Effector memory CD4-positive, alpha-beta T cell (primary cell): Measurements from ENCODE around the gene RBBP5.

Experiments
- DNase-seq, 3 donors: peaks; one replicate each; pipeline ENCODE4 v3.0.0-alpha.2; 2020
- H3K27ac ChIP-seq: 2 replicates; pipeline ENCODE4 v1.7.0; 2013; ENCODE audit warnings: mild to moderate bottlenecking, low read length, moderate library complexity; ENCODE audit not compliant: insufficient read depth, poor library complexity, severe bottlenecking
- H3K27me3 ChIP-seq: replicated peaks from 2 replicates; pipeline ENCODE4 v1.7.0; 2013; ENCODE audit warnings: mild to moderate bottlenecking, low read length; ENCODE audit not compliant: insufficient read depth, control insufficient read depth, poor library complexity, severe bottlenecking
- H3K36me3 ChIP-seq: 2 replicates; pipeline ENCODE4 v1.7.0; 2013; ENCODE audit warnings: mild to moderate bottlenecking, low read length, moderate library complexity; ENCODE audit not compliant: control insufficient read depth, insufficient read depth
- H3K4me1 ChIP-seq: 2 replicates; pipeline ENCODE4 v1.7.0; 2013; ENCODE audit warnings: low read length, mild to moderate bottlenecking; ENCODE audit not compliant: control insufficient read depth, insufficient read depth, poor library complexity, severe bottlenecking
- H3K4me3 ChIP-seq: 2 replicates; pipeline ENCODE4 v1.7.0; 2013; ENCODE audit warnings: low read length, low read depth, mild to moderate bottlenecking; ENCODE audit not compliant: insufficient read depth, poor library complexity, severe bottlenecking
- H3K9me3 ChIP-seq: 2 replicates; pipeline ENCODE4 v1.7.0; 2013; ENCODE audit warnings: mild to moderate bottlenecking, low read length, moderate library complexity; ENCODE audit not compliant: control insufficient read depth

The RBBP5 gene

DNA sequence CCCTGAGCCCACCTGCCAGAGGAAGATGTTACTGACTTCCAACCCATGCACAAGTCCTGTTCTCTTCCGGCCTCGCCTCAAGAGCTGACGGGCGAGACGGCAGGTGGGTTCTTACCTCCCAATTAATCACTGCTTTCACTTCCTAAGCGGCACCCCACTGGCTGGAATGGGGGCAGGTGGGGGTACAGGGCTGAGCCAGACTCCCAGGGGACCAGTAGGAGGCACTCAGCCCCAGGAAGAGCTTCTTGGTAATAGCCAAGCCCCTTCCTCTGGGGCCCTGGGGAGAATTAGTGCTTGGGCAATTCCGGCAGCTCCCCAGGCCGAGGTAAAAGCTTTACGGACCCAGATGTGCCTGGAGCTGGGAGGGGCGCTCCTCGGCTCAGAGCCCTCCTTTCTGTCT lies 69.1 kb downstream of the RBBP5 start:
- no peaks in the 10 kb centered on the region for H3K9me3 ChIP-seq
- H3K27ac ChIP-seq: no peak overlapping the region
- peaks cover 4% of the 10 kb centered on the region for H3K27me3 ChIP-seq
- H3K36me3 ChIP-seq: no peaks in the 10 kb centered on the region
- DNase-seq: no peak
- no peaks in the 10 kb centered on the region for H3K4me1 ChIP-seq
- H3K4me3 ChIP-seq: no peak overlapping the region

DNA sequence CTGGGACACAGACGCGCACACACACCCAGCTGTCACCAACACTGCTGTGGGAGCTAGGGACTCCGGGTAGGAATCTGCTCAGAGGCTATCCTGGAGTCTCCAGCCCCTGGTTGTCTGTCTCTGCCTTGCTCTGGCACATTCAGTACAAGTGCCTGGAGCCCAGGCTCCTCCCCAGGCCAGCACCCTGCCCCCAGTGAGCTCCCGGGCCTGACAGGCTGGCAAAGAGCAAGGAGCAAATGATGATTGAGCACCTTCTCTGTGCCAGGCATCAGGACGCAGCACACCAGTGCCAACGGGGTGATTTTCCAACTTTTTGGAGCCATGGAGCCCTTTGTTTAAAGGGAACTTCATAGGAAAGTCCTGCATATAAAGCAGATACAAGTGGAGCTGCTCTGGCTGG lies 72.3 kb downstream of the RBBP5 start:
- no peaks in the 10 kb centered on the region for H3K4me1 ChIP-seq
- H3K9me3 ChIP-seq: no peaks in the 10 kb centered on the region
- DNase-seq: no peak
- H3K36me3 ChIP-seq: no peaks in the 10 kb centered on the region
- H3K27ac ChIP-seq: no peak overlapping the region
- H3K4me3 ChIP-seq: no peak overlapping the region
- H3K27me3 ChIP-seq: peaks cover 4% of the 10 kb centered on the region

DNA sequence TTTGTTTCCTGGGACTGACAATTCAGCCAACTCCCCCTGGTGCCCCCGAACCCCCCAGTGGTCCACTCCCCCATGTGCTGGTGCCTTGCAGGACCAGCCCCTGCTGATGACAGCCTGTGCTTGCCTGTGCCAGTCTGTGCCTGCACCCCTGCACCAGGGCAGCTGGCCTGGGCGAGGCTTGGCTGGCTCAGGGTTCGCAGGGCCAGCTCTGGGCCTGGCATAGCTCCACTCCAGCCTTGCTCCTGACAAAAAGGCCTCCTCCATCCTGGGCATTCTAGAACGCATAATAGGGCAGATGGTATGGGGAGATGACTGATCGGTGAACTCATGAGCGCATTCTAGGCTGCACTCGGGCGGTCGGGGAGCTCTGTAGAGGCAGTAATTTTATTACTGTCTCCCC lies 73.4 kb downstream of the RBBP5 start:
- Histone ChIP-seq H3K27ac (no peak overlapping the region), H3K4me1 (no peaks in the 10 kb centered on the region), H3K9me3 (no peaks in the 10 kb centered on the region), H3K27me3 (peaks cover 4% of the 10 kb centered on the region), H3K4me3 (no peak overlapping the region), H3K36me3 (no peaks in the 10 kb centered on the region)
- DNase-seq: no peak

DNA sequence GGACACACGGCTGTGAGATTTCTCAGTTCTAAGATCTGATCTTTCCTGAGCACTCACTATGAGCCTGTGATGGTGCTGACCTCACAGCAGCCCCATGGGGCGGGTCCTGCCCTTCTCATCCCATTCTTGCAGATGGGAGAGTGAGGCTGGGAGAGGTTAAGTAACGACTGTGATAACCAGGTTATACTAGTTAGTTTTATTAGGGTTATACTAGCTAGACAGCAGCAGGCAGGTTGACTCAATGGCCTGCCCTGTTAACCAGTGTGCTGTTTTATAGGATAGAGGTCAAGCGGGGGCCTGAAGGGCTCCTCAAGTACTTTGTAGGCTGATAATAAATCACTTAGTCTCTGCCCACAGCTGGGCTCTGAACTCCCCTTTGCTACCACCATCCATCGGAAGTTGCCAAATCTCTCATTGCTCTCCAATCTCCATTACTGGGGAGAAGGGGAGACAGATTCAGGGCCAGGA lies 74.0 kb downstream of the RBBP5 start:
- H3K27ac ChIP-seq: no peak overlapping the region
- no peaks in the 10 kb centered on the region for H3K4me1 ChIP-seq
- no peaks in the 10 kb centered on the region for H3K9me3 ChIP-seq
- DNase-seq: no peak
- H3K27me3 ChIP-seq: peaks cover 6% of the 10 kb centered on the region
- no peaks in the 10 kb centered on the region for H3K36me3 ChIP-seq
- H3K4me3 ChIP-seq: no peak overlapping the region

DNA sequence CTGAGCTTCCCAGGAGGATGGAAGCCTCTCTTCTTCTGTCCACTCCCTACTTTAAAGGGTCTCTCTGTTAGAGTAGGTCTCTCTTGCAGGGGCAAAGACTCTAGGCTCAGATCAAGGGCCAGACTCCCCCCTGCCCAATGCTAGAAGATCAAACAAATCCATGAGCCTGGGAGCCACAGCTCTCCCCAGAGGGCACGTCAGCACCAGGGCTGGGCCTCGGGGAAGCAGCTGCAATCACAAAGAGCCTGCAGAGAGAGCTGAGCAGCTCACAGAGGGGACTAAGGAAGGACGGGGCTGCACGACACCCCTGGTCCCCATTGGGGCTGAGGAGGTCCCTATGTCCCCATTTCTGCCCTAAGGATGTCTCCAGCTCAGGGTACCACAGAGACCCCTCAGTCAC lies 74.9 kb downstream of the RBBP5 start:
- H3K9me3 ChIP-seq: no peaks in the 10 kb centered on the region
- no peaks in the 10 kb centered on the region for H3K4me1 ChIP-seq
- H3K4me3 ChIP-seq: no peak overlapping the region
- H3K27ac ChIP-seq: no peak overlapping the region
- peaks cover 6% of the 10 kb centered on the region for H3K27me3 ChIP-seq
- DNase-seq: no peak
- H3K36me3 ChIP-seq: no peaks in the 10 kb centered on the region

DNA sequence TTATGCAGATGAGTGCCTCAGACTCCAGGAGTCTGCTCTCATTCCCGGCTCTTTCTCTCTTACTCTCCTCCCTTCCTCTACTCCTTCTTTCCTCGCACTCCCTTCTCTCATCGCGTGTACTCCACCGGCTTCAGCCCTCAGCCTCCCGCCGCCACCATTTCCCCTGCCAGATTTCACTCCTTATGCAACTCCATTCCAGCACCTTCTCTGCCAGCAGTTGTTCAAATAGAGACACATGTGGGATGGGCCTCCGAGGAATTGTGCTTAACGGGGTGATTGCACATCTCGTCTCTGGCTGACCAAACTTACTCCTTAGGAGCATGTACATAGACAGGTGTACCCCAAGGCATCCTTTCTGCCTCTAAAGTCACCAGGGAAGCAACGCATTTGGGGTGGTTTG lies 76.6 kb downstream of the RBBP5 start:
- no peaks in the 10 kb centered on the region for H3K4me1 ChIP-seq
- H3K27me3 ChIP-seq: peaks cover 6% of the 10 kb centered on the region
- no peak overlapping the region for H3K4me3 ChIP-seq
- H3K9me3 ChIP-seq: no peaks in the 10 kb centered on the region
- DNase-seq: no peak
- no peak overlapping the region for H3K27ac ChIP-seq
- no peaks in the 10 kb centered on the region for H3K36me3 ChIP-seq

DNA sequence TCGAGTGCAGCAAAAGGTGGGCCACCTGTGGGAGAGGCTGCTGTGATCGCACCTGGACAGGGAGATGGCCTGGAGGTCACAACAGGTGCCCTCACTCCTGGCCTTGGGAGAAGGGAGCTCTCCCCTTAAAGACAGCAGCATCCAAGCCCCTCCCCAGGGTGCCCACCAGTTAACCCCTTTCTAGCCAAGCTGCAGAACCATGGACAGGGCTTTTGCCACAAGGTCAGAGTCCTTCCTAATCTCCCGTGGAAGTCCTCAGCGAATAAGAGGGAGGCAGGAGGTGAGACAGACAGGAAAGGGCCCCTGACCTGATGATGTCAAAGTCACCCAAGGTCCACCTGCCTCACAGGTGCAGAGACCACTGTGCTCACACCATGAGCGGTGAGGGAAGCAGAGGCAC lies 77.0 kb downstream of the RBBP5 start:
- H3K9me3 ChIP-seq: no peaks in the 10 kb centered on the region
- no peaks in the 10 kb centered on the region for H3K4me1 ChIP-seq
- no peak for DNase-seq
- no peak overlapping the region for H3K27ac ChIP-seq
- H3K4me3 ChIP-seq: no peak overlapping the region
- no peaks in the 10 kb centered on the region for H3K36me3 ChIP-seq
- H3K27me3 ChIP-seq: peaks cover 6% of the 10 kb centered on the region

DNA sequence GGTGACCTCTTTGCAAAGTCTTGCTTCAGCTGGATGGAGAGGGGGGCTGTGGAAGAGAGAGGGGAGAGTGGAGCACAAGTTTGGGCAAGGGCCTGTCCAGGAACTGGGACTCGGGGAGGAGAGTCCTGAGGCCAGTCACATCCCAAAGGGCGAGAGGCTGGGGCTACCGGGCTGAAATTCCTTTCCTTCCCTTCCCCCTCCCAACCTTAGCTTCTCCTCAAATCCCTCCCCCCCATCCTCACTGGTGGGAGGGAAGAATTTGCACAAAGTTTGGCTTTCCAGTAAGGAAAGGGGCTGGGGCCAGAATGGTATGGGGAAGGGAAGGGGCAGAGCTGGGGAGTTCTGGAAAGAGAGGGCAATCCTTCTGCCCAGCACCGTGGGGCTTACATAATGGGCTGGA lies 77.9 kb downstream of the RBBP5 start:
- H3K27ac ChIP-seq: no peak overlapping the region
- no peak overlapping the region for H3K4me3 ChIP-seq
- H3K36me3 ChIP-seq: no peaks in the 10 kb centered on the region
- H3K9me3 ChIP-seq: no peaks in the 10 kb centered on the region
- H3K4me1 ChIP-seq: no peaks in the 10 kb centered on the region
- peaks cover 6% of the 10 kb centered on the region for H3K27me3 ChIP-seq
- DNase-seq: no peak

DNA sequence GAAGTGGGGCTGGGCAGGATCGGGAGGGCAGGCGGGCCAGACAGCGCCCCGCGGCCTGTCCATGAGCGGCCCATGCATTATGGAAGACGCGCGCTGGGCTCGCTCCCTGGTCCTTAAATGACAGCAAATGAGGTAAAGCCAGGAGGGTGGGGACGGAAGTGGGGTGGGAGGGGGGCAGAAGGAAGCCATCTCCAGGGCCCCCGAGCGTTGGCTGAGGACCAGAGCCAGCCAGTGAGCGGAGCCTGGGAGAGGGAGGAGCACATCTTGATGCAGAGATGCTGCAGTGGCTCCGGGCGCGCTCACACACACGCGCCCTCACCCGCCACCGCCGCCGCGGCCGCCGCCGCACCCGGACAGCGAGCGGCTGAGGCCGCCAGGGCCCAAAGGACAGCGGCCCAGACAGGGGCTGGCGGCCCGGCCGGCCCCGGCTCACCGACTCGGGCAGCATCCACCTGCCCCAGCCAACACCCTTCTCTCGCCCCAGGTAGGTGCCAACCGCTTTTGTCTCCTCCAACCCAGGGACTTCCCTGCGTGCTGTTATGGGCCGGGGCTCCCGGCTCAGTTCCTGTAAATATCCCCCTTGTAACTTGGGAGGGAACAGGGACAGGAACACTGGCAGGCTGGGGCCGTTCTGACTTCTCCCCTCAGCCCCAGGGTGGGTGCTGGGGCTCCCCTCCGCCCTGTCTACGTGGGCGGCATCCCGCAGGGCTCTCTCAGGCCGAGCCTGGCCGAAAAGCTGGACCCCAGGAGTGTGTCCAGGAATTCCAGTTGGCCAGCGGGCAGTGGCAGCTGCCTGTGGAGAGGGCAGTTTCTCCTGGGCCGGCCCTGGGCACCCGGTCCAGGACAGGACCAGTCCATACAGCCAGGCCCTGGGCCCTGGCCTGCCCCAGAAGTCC lies 78.6 kb downstream of the RBBP5 start, which contains the start of gene CNTN2:
Gene CNTN2, plus strand, starts transcription at position 302 of the 896 bp plus-strand sequence. CDS start 9,974 bp downstream, outside the sequence.
- Histone ChIP-seq H3K27me3 (peaks cover 6% of the 10 kb centered on the region), H3K9me3 (no peaks in the 10 kb centered on the region), H3K4me1 (no peaks in the 10 kb centered on the region), H3K4me3 (no peak within 1 kb of the TSS), H3K36me3 (no peaks in the 10 kb centered on the region), H3K27ac (no peak within 1 kb of the TSS)
- no peak for DNase-seq

DNA sequence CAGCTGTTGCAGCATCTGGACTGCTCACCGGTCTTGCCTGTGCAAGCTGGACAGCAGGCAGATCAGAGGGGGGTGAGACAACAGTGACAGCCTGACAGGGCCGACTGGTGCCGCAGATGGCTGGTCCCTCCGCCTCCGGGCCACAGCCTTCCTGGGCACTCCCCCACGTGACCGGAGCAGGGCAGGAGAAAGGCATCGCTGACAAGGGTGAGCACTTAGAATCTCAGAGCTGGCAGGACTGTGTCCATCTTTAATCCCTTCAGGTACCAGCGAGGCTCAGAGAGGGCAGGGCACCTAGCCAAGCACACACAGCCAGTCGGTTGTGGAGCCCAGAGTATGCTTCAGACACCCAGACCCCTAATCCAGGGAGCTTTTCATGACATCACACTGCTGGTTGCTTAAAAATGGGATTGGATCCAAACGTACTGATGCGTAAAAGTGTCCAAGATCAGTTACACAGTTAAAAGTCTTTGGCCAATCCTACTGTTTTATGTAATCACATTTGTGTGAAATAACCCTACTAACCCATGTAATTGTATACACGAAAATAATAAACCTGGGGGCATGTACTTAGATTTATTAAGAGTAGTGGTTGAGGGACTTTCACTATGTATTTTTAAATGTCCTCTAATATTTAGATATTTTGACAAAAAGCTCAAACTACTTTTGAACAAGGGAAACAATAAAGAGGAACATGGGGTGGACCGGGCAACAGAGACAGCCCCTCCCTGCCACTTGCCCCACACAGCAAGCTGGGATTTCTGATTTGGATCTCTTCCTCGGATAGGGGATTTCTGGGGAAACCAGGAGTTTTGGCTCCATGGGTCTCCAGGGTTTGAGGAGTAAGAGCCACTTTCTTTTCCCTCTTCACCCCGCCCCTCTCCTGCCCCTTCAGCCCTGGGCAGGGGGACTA lies 79.5 kb downstream of the RBBP5 start:
- H3K4me1 ChIP-seq: no peaks in the 10 kb centered on the region
- DNase-seq: no peak
- H3K27me3 ChIP-seq: peaks cover 6% of the 10 kb centered on the region
- no peaks in the 10 kb centered on the region for H3K9me3 ChIP-seq
- no peak overlapping the region for H3K4me3 ChIP-seq
- no peak overlapping the region for H3K27ac ChIP-seq
- no peaks in the 10 kb centered on the region for H3K36me3 ChIP-seq
